UCSD-AML1 (cell line): ENCODE results near the gene S100A6.
"Not testable (repeated sequence)": the region's sequence is repeated elsewhere in the genome, so short reads cannot be mapped to it uniquely, and the experiment has no call there.

ENCODE experiments used
- DNase-seq: peaks from one replicate; lab custom pipeline; 2025; ENCODE audit not compliant: unreplicated experiment; lab: John Stamatoyannopoulos, UW

Gene S100A6

DNA sequence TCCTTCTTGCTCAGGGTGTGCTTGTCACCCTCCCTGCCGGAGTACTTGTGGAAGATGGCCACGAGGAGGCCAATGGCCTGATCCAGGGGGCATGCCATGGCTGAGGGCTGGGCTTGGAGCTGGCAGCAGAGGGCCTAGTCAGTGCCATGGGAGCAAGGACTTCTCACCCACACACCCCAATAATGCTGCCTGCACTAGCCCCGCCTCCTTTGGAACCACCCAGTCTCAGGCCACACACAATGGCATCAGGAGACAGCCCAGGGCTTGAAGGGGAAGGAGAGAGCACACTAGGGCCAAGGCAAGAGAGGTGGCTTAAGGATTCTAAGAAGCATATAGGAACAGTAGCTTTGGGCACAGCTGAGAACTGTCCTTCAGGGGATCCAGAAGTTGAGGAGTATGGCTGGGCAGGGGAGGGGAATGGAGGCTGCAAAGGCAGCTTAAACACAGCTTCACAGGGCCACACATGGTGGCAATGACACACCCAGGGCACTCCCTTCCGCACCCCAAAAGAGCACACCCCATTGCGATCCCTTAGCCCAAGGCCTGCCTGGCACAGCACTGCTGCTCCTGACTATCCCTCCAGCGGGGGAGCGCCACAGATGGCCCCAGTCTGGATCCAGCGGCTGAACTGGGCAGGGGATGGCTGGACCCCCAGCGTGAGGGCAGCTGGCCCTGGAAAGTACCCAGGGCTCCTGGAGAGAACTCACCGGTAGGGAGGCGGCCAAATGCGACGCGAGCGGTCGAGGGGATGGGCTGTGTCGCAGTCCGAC lies at the start of gene S100A6:
S100A6 (minus strand) TSS at position 750 of the 770 bp plus-strand sequence; CDS start at position 98, 652 bp downstream.
- no peak for DNase-seq

DNA sequence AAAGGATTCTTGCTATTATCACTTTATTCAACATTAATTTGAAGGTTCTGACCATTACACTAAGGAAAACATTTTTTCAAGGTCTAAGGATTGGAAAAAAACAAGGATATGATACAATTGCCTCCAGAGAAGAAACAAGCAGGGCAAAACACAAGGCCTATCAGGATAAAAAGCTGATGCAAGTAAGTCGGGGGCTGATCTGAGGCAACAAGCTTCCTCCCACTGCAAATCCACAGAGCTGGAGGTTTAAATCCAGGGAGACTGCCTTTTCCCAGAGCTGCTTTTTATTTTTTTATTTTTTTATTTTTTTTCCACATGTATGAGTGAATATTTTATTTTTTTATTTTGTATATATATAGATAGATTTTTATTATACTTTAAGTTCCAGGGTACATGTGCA lies 49.2 kb upstream of the S100A6 start:
- no peak for DNase-seq

GRCh38 chr1:153583976-153584375 lies 48.2 kb upstream of the S100A6 start:
- DNase-seq = no peak

DNA sequence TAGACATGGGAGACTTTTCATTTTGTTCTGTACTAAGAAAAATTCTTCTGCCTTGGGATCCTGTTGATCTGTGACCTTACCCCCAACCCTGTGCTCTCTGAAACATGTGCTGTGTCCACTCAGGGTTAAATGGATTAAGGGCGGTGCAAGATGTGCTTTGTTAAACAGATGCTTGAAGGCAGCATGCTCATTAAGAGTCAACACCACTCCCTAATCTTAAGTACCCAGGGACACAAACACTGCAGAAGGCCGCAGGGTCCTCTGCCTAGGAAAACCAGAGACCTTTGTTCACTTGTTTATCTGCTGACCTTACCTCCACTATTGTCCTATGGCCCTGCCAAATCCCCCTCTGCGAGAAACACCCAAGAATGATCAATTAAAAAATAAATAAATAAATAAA lies 47.7 kb upstream of the S100A6 start:
- DNase-seq = not testable (repeated sequence)

- not testable (repeated sequence) for DNase-seq
Observed at GRCh38 chr1:153582836-153583235, 47.0 kb upstream of the S100A6 start.

- no peak for DNase-seq
Observed at GRCh38 chr1:153578936-153579335, 43.1 kb upstream of the S100A6 start.

- no peak for DNase-seq
Observed at GRCh38 chr1:153578490-153578889, 42.7 kb upstream of the S100A6 start.

GRCh38 chr1:153577624-153578051 lies 41.8 kb upstream of the S100A6 start:
- DNase-seq = no peak

- no peak for DNase-seq
Observed at GRCh38 chr1:153577138-153577537, 41.3 kb upstream of the S100A6 start.

GRCh38 chr1:153575497-153575896 lies 39.7 kb upstream of the S100A6 start:
- not testable (repeated sequence) for DNase-seq

GRCh38 chr1:153575081-153575491 lies 39.3 kb upstream of the S100A6 start:
- DNase-seq = not testable (repeated sequence)

DNA sequence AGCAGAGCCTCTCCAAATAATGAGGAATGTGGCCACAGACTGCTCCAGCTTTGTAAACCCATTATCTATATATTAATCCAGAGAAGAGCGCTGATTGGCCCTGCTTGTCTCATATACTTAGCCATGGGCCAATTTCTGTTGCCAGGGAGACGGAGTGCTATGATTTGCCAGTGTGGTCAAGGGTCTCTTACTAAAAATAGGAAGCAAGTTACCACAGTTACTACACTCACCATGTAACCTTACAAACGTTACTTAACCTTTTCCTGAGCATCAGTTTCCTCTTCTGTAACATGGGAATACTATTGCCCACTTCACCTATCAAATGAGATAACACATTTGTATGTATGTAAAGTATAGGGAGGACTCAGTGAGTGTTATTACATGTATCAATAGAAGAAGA lies 37.6 kb upstream of the S100A6 start:
- DNase-seq = no peak

GRCh38 chr1:153572569-153573015 lies 36.8 kb upstream of the S100A6 start:
- DNase-seq = peak; percentile 73

DNA sequence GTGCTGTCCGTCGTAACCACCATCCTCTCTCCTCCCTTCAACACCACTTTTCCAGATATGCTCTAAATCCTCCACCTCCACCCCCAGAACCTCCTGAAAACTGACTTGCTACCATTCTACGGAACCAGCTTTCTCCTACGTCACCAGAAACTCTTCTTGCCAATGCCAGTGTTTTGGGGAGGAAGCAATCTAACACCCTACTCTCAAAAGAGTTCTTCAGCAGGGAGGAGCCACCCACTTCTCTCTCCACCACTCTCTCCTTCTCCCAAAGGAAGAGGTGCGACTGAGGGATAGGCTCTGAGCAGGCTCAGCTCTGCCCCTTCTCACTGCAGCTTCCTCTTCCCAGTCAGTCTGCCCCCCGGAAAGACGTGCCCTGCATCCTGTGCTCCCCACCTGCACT lies 35.9 kb upstream of the S100A6 start:
- no peak for DNase-seq

DNA sequence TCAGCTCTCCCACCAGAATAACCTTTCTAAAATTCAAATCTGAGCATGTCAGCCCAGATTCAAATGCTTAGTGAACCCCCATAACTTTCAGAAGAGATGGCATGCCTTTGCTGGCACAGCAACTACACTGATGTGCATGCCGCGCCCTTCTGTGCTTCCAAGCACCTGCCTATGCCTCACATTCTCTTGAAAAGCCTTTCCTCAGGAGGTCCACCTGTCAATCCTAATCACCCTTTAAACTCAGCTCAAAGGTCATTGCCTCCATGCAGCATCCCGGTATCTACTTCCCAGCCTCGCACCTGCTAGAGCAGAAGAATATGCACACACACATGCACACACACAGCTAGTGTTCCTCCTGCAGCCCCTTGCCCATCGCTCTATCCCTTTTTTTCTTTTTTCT lies 35.1 kb upstream of the S100A6 start:
- DNase-seq = no peak

DNA sequence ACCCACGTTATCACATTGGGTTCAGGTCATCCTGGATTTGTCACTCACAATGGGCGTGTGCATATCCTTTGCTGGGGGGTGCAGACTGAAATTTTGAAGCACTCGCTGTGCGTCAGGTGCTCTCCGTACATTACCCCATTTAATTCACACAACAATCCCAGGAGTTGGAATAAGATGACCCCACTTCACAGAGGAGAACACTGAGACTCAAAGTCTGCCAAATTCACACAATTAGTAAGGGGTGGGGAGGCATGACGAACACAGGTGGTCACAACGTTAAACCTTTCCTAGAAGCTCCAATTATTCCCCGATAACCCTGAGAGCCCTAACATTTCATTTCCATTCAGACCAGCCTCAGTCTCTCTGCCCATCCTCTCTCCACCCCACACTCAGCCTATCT lies 33.7 kb upstream of the S100A6 start:
- no peak for DNase-seq

GRCh38 chr1:153568367-153569099 lies 32.7 kb upstream of the S100A6 start:
- DNase-seq = peak; percentile 79

GRCh38 chr1:153567621-153568366 lies 32.0 kb upstream of the S100A6 start:
- DNase-seq = no peak

- peak; percentile 89 for DNase-seq
Observed at GRCh38 chr1:153566414-153567371, 30.9 kb upstream of the S100A6 start.
